KOPT-K1 (cell line): Measurements from ENCODE around the gene CAPN13.

Source experiments
- H3K27ac ChIP-seq: fragments of 200-600 bp; sonication (generic); 2 replicates; pipeline ENCODE4 v1.5.1; 2016; ENCODE audit warnings: antibody characterized with exemption, mild to moderate bottlenecking, low read depth, low read length; ENCODE audit not compliant: poor library complexity, severe bottlenecking
- H3K36me3 ChIP-seq: fragments of 200-600 bp; sonication (generic); 2 replicates; pipeline ENCODE4 v1.5.1; 2017; ENCODE audit warnings: antibody characterized with exemption, mild to moderate bottlenecking, low read length, moderate library complexity; ENCODE audit not compliant: insufficient read depth
- H3K9me3 ChIP-seq: fragments of 200-600 bp; sonication (generic); 2 replicates; pipeline ENCODE4 v1.5.1; 2017; ENCODE audit warnings: antibody characterized with exemption, low read length, mild to moderate bottlenecking; ENCODE audit not compliant: insufficient read depth, poor library complexity, severe bottlenecking

CAPN13 gene

DNA sequence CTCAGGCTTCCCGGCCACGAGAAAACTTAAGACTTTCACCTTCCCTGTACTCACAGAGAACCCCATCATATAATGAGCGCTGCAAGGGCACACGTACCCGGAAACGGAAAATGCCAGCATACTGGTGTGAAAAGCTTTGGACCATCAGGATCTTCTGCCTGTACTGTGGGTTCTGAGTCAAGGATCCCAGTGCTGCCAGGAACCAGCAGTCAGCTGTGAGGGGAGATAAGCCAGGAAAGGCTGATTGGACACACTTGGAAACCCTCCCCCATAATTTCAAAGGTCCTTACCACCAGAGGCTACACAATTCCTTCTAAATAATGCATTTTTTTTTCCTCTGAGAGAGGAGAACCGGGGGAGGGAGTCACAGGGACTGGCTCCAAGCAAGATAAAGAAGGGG lies 31.4 kb downstream of the CAPN13 start:
- no peaks in the 10 kb centered on the region for H3K9me3 ChIP-seq
- no peaks in the 10 kb centered on the region for H3K36me3 ChIP-seq
- H3K27ac ChIP-seq, result no peak overlapping the region

DNA sequence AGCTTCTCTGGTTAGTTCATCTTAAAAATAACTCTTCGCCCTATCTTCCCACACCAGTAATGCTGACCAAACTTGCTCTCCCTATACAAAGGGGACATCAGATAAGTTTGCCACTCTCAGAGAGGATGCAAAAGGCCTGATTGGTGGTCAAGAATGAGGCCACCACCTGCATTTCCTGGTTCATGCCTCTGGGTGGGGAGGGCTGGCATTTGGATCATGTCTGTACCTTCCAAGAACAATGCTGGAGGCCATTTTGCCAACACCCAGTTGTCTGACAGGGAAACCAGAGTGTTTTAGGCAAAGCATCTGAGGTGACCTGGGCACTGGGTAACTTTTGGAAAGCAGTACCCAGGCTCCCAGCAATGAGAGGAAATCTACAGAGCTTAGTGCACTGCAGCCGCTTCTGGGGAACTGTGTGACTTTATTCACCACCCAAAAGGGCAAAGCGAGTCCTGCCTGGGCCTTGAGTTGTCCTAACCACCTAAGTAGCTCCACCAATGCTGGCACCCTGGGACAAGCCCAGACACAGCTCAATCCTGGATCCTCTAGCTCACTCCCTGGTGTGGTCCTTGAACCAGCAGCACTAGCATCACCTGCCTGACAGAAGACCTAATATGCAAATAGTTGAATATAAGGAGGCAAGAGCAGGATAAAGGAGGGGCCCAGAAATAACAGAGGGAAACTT lies 35.1 kb downstream of the CAPN13 start:
- Histone ChIP-seq H3K36me3 (no peaks in the 10 kb centered on the region), H3K9me3 (no peaks in the 10 kb centered on the region), H3K27ac (no peak overlapping the region)

DNA sequence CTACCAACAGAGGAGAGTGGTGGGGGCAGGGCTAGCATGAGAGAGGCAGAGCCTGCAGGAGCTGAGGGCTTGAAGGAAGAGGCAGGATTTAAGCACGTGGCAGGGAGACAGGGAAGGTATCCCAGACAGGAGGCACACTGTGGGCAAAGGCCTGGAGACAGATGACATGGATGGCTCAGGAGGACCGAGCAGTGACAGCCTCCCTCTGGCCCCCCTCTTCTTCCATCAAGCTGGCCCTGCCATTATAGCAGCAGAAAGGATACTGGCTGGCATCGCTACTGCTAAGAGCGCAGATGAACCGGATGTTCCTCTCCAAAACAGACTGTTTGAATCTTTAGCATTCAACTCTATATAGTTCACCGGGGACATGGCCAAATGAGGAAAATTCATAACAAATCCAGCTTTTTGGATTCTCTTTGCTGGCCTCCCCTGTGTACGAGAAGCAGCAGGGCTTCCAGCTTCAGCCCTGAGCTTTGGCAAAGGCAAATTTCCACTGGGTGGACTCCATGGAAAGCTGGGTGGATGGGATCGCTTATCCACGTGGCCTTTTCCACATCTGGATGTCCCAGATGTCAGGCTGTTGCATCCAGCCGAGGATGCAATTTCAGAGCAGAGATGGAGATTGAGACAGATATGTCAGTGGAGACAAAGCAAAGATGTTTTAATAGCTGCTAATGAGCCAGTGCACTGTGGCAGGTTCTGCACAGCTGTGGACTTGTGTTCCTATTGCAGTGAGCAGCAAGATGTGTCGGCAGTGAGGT lies 36.2 kb downstream of the CAPN13 start:
- Histone ChIP-seq H3K36me3 (no peaks in the 10 kb centered on the region), H3K27ac (no peak overlapping the region), H3K9me3 (no peaks in the 10 kb centered on the region)

GRCh38 chr2:30769891-30770462 lies 37.3 kb downstream of the CAPN13 start:
- H3K27ac ChIP-seq, result no peak overlapping the region
- no peaks in the 10 kb centered on the region for H3K9me3 ChIP-seq

DNA sequence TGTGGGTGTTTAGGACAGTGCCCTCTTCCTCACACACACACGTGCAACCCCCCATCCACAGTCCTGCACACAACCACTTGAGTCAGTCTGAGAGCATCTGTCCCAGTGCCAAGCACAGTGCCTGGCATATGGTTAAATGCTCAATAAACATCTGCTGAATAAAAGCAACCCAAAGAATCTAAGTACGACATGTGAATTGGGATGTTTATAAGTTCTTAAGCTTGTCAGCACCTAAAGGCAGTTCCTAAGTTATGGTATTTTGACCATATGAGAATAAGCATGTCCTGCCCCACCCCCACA lies 37.8 kb downstream of the CAPN13 start:
- Histone ChIP-seq H3K9me3 (no peaks in the 10 kb centered on the region), H3K36me3 (no peaks in the 10 kb centered on the region), H3K27ac (no peak overlapping the region)

More at GRCh38 chr2:30769891-30770462, 37.3 kb downstream of the CAPN13 start:
- H3K36me3 ChIP-seq, result no peaks in the 10 kb centered on the region

GRCh38 chr2:30768708-30769480 lies 38.4 kb downstream of the CAPN13 start:
- no peaks in the 10 kb centered on the region for H3K9me3 ChIP-seq
- no peak overlapping the region for H3K27ac ChIP-seq
- H3K36me3 ChIP-seq, result no peaks in the 10 kb centered on the region

- no peak overlapping the region for H3K27ac ChIP-seq
- H3K9me3 ChIP-seq, result no peaks in the 10 kb centered on the region
- no peaks in the 10 kb centered on the region for H3K36me3 ChIP-seq
These were observed 39.1 kb downstream of the CAPN13 start for GRCh38 chr2:30768036-30768686.

GRCh38 chr2:30766666-30767065 lies 40.6 kb downstream of the CAPN13 start:
- Histone ChIP-seq H3K9me3 (no peaks in the 10 kb centered on the region), H3K27ac (no peak overlapping the region), H3K36me3 (no peaks in the 10 kb centered on the region)

DNA sequence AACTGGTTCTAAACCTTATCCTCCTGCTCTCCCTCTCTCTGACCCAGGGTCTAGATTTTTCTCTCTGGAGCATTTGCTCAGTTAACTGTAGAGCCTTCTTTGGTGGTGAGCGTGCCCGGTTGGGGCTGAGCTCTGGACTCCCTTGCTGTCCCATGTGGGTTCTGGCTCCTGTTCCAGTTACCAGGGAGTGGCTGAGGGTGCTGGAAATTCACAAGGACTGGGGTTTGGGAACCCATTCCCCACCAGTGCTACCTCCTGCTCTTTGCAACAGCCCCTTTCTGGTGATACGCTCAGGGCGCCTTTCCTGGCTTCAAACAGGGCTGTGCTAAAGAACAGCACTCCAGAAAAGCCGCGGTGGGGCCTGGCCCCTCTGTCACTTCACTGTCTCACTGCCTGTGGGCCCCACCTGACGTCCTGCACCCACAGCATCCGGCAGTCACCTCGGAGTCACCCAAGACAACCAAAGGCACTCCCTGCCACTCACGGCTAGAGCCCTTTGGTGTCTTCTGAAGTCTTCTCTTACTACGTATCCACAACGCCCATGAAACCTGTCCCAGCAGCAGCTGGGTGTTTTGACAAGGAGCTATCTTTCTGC lies 41.3 kb downstream of the CAPN13 start:
- H3K9me3 ChIP-seq, result no peaks in the 10 kb centered on the region
- no peak overlapping the region for H3K27ac ChIP-seq
- H3K36me3 ChIP-seq, result no peaks in the 10 kb centered on the region

DNA sequence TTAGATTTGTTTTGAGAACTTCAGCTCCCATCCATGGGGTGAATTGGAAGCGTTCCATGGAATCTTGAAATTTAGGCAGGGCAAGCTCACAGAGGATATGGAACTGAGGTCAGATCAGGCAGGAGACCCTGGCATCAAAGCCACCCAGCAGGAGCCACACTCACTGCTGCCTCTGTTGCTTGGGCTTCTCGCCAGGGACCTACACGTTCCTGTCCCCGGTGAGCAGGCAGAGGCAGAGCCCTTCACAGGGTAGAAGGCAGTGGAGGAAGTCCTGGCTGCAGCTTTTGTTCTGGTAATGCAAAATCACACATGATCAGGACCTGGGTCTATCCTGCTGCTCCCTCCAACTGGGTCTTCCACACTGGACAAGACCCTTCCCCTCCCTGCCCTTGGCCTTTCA lies 42.1 kb downstream of the CAPN13 start:
- no peaks in the 10 kb centered on the region for H3K36me3 ChIP-seq
- no peaks in the 10 kb centered on the region for H3K9me3 ChIP-seq
- H3K27ac ChIP-seq, result no peak overlapping the region

DNA sequence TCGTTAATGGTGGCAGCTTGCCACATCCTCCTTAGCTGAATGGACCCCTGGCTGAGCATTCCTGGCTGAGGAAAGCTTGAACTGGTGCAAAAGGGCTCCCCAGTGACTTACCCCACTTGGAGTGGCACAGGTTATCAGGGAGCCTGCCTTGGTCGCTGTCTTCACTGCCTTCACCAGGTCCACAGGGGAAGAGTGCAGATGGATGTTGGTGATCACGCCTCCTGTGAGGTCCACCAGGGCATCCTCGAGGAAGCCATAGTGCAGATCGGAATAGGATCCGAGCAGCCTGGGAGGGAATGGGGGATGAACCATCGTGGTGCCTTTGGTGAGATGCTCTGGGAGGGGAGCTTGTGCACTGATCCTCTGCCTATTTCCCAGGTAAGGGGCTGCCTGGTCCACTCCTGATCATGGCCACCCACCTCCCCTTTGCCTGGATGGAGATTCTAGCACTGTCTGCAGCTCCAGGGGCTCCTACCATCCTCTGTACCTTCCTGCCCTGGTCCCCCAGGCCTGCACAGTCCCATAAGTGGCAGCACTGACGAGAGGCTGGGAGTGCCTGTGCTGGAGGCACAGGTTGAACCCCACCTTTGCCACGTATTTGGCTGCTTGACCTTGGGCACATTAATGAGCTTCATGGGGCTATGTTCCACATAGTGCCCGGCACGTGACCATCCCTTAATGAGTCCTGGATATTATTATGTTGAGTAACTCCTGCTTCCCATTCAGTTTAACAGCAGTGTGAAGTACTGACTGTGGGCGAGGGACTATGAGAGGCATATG lies 43.0 kb downstream of the CAPN13 start:
- Histone ChIP-seq H3K27ac (no peak overlapping the region), H3K36me3 (no peaks in the 10 kb centered on the region), H3K9me3 (no peaks in the 10 kb centered on the region)

GRCh38 chr2:30763151-30763660 lies 44.0 kb downstream of the CAPN13 start:
- no peaks in the 10 kb centered on the region for H3K36me3 ChIP-seq
- H3K9me3 ChIP-seq, result no peaks in the 10 kb centered on the region
- no peak overlapping the region for H3K27ac ChIP-seq

DNA sequence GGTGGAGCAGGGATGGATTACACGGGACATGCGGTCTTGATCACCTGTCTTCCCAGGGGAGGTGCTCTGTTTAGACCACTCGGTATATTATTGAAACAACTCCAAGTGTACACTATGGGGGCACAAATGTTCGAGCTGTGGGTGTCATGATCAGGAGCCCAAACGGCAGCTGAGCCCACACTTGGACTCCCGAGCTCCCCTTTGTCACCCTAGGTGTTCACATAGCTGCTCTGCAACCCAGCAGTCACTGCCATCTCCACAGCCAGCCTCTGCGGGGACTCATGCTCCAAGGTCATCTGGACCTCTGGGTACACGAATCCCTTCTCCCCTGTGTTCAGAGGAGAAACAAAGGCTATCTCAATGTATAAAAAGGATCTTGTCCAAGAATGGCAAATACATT lies 46.0 kb downstream of the CAPN13 start:
- no peak overlapping the region for H3K27ac ChIP-seq
- no peaks in the 10 kb centered on the region for H3K36me3 ChIP-seq
- H3K9me3 ChIP-seq, result no peaks in the 10 kb centered on the region

- Histone ChIP-seq H3K9me3 (no peaks in the 10 kb centered on the region), H3K27ac (no peak overlapping the region), H3K36me3 (no peaks in the 10 kb centered on the region)
These were observed 47.8 kb downstream of the CAPN13 start for GRCh38 chr2:30759481-30759880.
